K562 (cell line): ENCODE measurements around the gene TBC1D5.

Source experiments
- EZH2 ChIP-seq: IDR thresholded peaks from 2 replicates; pipeline ENCODE4 v1.6.1; 2012; ENCODE audit warnings: low read depth, mild to moderate bottlenecking, inconsistent platforms, low read length, borderline replicate concordance
- YY1 ChIP-seq, 3 experiments: IDR thresholded peaks; 2 replicates each; pipeline ENCODE4 v1.6.1; 2011; ENCODE audit warnings: low read length in 2 of 3, mild to moderate bottlenecking in 2 of 3, moderate library complexity in 2 of 3, borderline replicate concordance in 1 of 3, control low read depth in 1 of 3, low read depth in 1 of 3; ENCODE audit not compliant: insufficient read depth in 3 of 3, insufficient replicate concordance in 2 of 3, control insufficient read depth in 1 of 3, insufficient read length in 1 of 3; ENCODE audit errors: extremely low read depth in 1 of 3
- TF ChIP-seq, protein P1 (sequence below): fragments of 450-650 bp; IDR thresholded peaks from 2 replicates; pipeline ENCODE4 v1.6.1; 2016

DNA sequence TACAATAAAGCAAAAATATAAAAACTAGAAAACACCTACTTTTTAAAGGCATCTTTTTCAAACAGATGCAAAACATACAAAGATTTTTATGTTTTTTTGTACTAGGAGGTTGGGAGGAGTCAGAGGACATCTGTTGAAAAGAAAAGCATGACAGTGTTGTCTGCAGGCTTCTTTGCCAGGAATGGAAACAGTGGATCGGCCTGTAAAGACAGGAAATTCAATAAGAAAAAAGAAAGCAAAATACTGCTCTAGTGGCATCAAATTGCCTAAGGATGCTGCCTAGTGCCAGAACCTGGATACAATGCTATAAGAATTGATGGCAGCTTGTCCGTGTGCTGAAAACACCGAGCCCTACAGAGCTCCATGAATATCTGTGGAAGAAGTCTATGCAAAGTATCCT lies 69.9 kb downstream of the TBC1D5 start:
- TF ChIP-seq EZH2, result no peak
- no peak for TF ChIP-seq YY1 (IDR thresholded peaks at IDR 0.05; ENCODE audit: borderline replicate concordance in 1 of 3, control insufficient read depth in 1 of 3, extremely low read depth in 1 of 3, insufficient read depth in 3 of 3, insufficient read length in 1 of 3, insufficient replicate concordance in 2 of 3, low read depth in 1 of 3, low read length in 2 of 3)
- TF ChIP-seq, protein P1, sequence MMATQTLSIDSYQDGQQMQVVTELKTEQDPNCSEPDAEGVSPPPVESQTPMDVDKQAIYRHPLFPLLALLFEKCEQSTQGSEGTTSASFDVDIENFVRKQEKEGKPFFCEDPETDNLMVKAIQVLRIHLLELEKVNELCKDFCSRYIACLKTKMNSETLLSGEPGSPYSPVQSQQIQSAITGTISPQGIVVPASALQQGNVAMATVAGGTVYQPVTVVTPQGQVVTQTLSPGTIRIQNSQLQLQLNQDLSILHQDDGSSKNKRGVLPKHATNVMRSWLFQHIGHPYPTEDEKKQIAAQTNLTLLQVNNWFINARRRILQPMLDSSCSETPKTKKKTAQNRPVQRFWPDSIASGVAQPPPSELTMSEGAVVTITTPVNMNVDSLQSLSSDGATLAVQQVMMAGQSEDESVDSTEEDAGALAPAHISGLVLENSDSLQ, result no peak
